ENCODE results near the gene PUM2.
"Not testable (repeated sequence)": the region's sequence is repeated elsewhere in the genome, so short reads cannot be mapped to it uniquely, and the experiment has no call there.

- TF ChIP-seq CTCF (optimal IDR thresholded peaks at IDR 0.05 in 1 of 3, IDR thresholded peaks at IDR 0.05 in 1 of 3, conservative IDR thresholded peaks at IDR 0.05 in 1 of 3; ENCODE audit: extremely low read depth in 1 of 3, insufficient read depth in 2 of 3, low read length in 3 of 3); EZH2 (IDR thresholded peaks at IDR 0.05; ENCODE audit: low read length): not testable (repeated sequence)
Observed at GRCh38 chr2:20268317-20268716, 82.3 kb downstream of the PUM2 start.
